GM19043 (cell line): ENCODE data around the gene EML1.

Experiments
- ATAC-seq: cut with Tn5 transposase; IDR thresholded peaks from one replicate; pipeline ENCODE4 v1.9.1; 2021; ENCODE audit warnings: low read depth; ENCODE audit not compliant: unreplicated experiment

The EML1 gene

DNA sequence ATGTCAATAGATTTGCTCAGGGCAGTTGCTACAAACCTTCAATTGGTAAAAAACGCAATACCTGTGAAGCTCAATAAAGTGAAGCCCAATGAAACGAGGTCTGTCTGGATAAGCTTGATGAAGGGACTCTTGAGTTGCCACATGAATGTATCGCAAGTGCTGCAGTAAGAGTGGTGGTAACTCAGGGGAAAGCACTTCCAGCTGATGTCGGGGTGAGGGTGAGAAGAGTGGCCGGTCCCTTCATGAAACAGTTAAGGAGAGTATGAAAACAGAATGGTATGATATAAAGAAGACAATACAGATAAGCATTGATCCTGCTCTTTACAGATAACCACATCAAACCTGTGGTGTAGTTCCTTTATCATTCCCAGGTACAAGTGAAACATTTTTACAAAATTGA lies 188.6 kb downstream of the EML1 start:
- ATAC-seq, result no peak

DNA sequence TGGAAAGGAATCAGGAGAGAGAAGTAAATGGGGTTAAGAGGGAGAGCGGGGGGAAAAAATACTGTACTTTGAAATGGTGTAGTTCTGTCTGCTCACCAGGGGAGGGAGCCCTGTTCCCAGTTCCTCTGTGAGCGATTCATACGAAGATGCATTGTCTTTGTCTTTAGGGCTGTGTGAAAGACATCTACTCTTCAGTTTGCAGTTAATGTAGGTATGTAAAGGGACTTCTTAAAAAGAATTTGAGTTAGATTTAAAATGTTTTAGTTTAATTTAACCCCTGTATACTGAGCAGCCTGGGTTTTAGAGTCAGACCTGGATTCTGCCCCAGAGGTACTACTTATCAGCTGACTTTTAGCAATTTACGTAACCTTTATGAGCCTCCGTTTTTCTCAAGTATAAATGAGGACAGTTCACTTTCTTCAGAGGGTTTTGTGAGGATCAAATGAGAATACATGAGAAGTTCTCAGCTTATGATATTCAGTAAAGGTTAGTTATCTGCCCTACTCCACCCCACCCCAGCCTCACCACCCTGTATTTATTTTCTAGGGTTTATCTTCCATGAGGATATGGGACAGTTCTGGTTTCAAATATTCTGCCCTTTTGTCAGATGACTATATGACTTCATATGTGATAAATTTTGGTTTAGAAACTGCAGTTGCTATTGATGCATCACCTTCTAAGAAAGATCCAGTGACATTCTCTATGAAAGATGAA lies 189.5 kb downstream of the EML1 start:
- peak; percentile 83 for ATAC-seq

DNA sequence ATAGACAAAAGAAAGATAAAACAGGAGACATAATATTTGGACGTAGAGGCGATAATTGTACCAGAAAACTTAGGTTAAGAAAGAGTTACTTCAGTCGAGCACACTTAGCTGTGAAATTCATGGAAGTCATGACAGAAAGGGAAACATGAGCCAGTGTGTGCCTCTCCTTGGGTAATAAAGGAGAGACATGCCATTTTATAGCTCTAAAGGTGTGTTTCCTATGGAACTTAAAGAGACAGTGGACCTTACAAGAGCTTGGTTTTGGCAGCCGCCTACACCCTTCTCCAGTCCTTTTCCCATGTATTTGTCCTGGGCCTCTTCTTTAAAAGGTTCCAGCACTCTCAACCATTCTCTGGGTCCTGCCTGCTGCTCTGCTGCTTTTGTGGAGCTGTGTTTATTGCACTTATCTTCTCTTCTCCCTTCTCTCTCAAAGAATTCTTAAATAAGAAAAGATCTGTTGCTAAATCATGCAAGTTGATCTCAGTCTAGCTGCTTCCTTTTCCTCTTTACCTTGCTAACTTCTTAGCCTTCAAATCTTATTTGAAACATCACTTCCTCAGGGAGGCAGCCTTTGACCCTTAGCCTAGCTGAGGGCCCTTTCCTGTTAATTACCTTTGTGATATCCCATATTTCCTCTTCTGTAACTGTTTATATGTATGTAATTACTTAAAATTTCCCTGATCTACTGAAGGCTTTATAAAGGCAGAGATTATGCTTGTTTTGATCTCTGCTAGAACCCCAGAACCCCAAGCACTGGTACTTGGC lies 190.2 kb downstream of the EML1 start:
- ATAC-seq, result no peak

GRCh38 chr14:99984036-99984435 lies 190.8 kb downstream of the EML1 start:
- ATAC-seq, result no peak

GRCh38 chr14:99986396-99986795 lies 193.2 kb downstream of the EML1 start:
- no peak for ATAC-seq

DNA sequence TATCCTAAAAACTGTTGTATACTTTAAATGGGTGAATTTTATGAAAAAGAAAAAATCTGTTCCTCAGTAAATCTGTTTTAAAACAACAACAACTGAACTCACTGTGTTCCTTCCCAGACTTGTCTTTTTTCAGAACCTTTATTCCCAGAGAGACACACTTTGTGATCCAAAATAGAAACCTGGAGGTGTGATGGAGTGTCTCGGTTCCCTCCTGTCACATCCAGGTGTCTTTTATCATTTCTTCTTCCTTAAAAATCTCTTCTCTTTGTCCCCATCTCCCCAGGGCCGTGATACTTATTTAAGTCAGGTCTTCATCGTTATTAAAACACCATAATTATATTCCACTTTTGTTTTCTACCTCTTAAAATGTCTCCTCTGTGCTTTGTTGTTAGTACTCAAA lies 195.8 kb downstream of the EML1 start:
- ATAC-seq, result no peak

DNA sequence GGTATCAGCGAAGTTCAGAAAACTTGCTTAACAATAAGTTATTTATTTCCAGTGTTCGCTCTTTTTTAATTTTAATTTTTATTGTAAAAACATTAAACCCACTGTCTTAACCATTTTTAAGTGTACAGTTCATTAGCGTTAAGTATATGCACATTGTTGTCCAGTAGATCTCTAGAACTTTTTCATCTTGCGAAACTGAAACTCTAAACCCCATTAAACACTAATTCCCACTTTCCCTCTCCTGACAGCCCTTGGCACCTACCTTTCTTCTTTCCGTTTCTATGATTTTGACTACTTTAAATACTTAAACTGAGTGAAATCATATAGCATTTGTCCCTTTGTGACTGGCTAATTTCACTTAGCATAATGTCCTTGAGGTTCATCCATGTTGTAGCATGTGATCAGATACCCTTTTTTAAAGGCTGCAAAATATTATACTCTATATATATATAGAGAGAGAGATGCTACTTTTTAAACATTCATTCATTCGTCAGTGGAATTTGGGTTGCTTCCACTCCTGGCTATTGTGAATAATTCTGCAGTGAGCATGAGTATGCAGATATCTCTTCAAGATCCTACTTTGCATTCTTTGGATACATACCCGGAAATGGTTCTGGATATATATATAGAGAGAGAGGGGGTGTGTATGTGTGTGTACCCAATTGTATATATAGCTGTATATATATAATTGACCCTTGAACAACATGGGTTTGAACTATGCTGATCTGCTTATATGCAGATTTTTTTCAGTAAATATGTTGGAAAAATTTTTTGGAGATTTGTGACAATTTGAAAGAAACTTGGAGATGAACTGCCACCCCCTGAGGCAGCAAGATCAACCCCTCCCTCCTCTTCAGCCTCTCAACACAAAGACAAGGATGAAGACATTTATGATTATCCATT lies 197.3 kb downstream of the EML1 start:
- no peak for ATAC-seq

DNA sequence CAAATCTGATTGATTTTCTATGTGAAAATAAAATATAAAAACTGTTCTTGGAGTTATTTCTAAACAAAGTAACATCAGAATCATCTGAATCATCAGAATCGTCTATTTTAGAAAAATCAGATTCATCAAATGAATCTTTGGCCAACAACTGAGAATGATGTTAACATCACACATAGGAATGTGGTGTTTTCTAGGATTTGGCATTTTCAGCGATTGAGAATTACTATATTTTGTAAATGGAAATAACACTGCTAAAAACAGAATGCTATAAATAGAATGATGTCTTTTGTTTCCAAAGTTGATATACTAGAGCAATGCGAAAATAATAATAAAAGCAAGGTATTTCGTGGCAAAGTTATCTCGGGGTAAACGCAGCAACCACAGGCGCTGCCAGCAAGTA lies 198.1 kb downstream of the EML1 start:
- no peak for ATAC-seq
